Esophagus muscularis mucosa (tissue), 4 donors: Measurements from ENCODE around the gene CUX1. TPM values are rescaled to one million over a fixed set of nuclear protein-coding genes. Genes with fewer than 3 reads are reported as not detected.
A peak's percentile ranks its signal among the peaks of the same experiment; 100 is the strongest.
"Not testable (repeated sequence)": the region's sequence is repeated elsewhere in the genome, so short reads cannot be mapped to it uniquely, and the experiment has no call there.

ENCODE experiments used
- DNase-seq: peaks from one replicate; pipeline ENCODE4 v3.0.0-alpha.2; 2017; ENCODE audit errors: extremely low spot score
- H3K27ac ChIP-seq, 4 donors: fragments of 200-600 bp; sonication (generic); replicated peaks in 1 of 4; 1 replicate in 3 of 4; 2 replicates in 1 of 4; pipeline ENCODE4 v1.5.1; 2016 to 2019; ENCODE audit warnings: mild to moderate bottlenecking in 1 of 4
- H3K27me3 ChIP-seq, 4 donors: fragments of 200-600 bp; sonication (generic); one replicate each; pipeline versions ENCODE4 v1.5.1 to v1.6.0; 2016 to 2019
- H3K36me3 ChIP-seq, 4 donors: fragments of 200-600 bp; sonication (generic); one replicate each; pipeline ENCODE4 v1.5.1; 2016 to 2019
- H3K4me1 ChIP-seq, 4 donors: fragments of 200-600 bp; sonication (generic); one replicate each; pipeline ENCODE4 v1.5.1; 2016 to 2019
- H3K4me3 ChIP-seq, 4 donors: fragments of 200-600 bp; sonication (generic); 1 replicate in 2 of 4; 2 replicates in 2 of 4; pipeline ENCODE4 v1.5.1; 2016 to 2019; ENCODE audit warnings: mild to moderate bottlenecking in 4 of 4, moderate library complexity in 1 of 4
- H3K9me3 ChIP-seq, 4 donors: fragments of 200-600 bp; sonication (generic); 1 replicate in 3 of 4; 2 replicates in 1 of 4; pipeline ENCODE4 v1.5.1; 2016 to 2019
- EP300 ChIP-seq: sonication (generic); formaldehyde crosslinking; IDR thresholded peaks from one replicate; pipeline ENCODE4 v1.6.1; 2017; ENCODE audit warnings: antibody characterized with exemption
- POLR2A ChIP-seq: fragments of 450-650 bp; IDR thresholded peaks from one replicate; pipeline ENCODE4 v1.6.1; 2017; ENCODE audit warnings: antibody characterized with exemption, moderate library complexity, mild to moderate bottlenecking, low read depth
- POLR2AphosphoS5 ChIP-seq, 2 donors: sonication (generic); formaldehyde crosslinking; IDR thresholded peaks; one replicate each; pipeline ENCODE4 v1.6.1; 2017; ENCODE audit warnings: antibody characterized with exemption in 2 of 2
- WGBS: methylation state at CpG from one replicate; pipeline ENCODE4 v1.1.5; 2018; 5-methylcytosine and 5-hydroxymethylcytosine counted together
- intact Hi-C: fragments of 100-400 bp; cut with DNase I; formaldehyde crosslinking; loops from one replicate; pipeline ENCODE4 v1.15.1; 2023
- total RNA-seq, 4 donors: library from RNA; depleted of rRNA; stranded (reverse); fragments of >200 nt; gene quantifications; one replicate each; pipeline versions ENCODE4 v1.1.0 to v1.2.1, GENCODE V29; 2016
- TF ChIP-seq, protein P1 (sequence below), 3 experiments: fragments of 200-600 bp in 2 of 3; fragments of 450-650 bp in 1 of 3; sonication (generic) in 2 of 3; IDR thresholded peaks; one replicate each; pipeline ENCODE4 v1.5.1; 2017 to 2019; ENCODE audit warnings: antibody characterized with exemption in 3 of 3, mild to moderate bottlenecking in 2 of 3, moderate library complexity in 1 of 3

The CUX1 gene
- total RNA-seq, 4 donors from 2014 or later, result 61.5 to 136 (median 92.3) TPM

DNA sequence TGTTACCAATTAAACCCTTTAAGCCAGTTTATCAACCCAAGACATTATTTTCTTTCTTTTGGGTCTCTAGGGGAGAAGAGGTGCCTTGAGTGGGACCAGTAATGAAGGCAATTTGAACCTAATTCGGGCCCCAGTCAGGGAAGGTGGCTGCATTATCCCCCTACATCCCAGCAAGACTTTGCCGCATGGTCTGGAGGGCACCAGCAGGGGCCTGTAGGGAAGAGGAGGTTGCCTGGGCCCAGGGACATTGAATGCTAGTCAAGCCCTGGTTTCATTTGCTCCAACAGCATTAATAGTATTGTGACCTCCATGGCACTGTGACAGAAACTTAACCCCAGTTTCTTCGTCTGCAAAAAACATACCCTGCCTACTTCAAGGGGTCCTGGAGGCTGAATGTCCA is 108.8 kb downstream of the CUX1 start:
- 93% methylated on average over 3 of the region's 3 CpGs for WGBS
- DNase-seq, result no peak
- no peak for TF ChIP-seq POLR2A
- TF ChIP-seq EP300, result no peak
- TF ChIP-seq, protein P1, sequence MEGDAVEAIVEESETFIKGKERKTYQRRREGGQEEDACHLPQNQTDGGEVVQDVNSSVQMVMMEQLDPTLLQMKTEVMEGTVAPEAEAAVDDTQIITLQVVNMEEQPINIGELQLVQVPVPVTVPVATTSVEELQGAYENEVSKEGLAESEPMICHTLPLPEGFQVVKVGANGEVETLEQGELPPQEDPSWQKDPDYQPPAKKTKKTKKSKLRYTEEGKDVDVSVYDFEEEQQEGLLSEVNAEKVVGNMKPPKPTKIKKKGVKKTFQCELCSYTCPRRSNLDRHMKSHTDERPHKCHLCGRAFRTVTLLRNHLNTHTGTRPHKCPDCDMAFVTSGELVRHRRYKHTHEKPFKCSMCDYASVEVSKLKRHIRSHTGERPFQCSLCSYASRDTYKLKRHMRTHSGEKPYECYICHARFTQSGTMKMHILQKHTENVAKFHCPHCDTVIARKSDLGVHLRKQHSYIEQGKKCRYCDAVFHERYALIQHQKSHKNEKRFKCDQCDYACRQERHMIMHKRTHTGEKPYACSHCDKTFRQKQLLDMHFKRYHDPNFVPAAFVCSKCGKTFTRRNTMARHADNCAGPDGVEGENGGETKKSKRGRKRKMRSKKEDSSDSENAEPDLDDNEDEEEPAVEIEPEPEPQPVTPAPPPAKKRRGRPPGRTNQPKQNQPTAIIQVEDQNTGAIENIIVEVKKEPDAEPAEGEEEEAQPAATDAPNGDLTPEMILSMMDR (IDR thresholded peaks at IDR 0.05), result no peak
- TF ChIP-seq POLR2AphosphoS5 (IDR thresholded peaks at IDR 0.05), result no peak
- no peaks in the 10 kb centered on the region for H3K27me3 ChIP-seq
- H3K27ac ChIP-seq, result no peak overlapping the region
- peaks cover 18 to 29% (median 24%) of the 10 kb centered on the region in 4 donors for H3K4me1 ChIP-seq
- H3K36me3 ChIP-seq, result no peaks in the 10 kb centered on the region
- intact Hi-C loops, result no loop called here
- no peaks in the 10 kb centered on the region for H3K9me3 ChIP-seq
- no peak overlapping the region for H3K4me3 ChIP-seq

DNA sequence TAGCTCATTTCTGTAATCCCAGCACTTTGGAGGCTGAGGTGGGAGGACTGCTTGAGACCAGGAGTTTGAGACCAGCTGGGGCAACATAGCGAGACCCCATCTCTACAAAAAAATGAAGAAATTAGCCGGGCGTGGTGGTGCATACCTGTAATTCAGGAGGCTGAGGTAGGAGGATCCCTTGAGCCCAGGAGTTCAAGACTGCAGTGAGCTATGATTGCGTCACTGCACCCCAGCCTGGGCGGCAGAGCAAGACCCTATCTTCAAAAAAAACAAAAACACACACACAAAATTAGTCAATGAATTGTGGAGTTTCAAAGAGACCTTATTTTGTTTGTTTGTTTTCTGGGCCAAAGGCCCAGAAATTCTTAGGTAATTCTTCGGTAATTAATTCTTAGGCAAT is 110.0 kb downstream of the CUX1 start:
- intact Hi-C loops, result no loop called here
- DNase-seq, result no peak
- peak overlapping the region in 1 of 4 donors; percentile 1 for H3K27ac ChIP-seq
- peaks cover 18 to 30% (median 21%) of the 10 kb centered on the region in 4 donors for H3K4me1 ChIP-seq
- no peaks in the 10 kb centered on the region for H3K36me3 ChIP-seq
- H3K27me3 ChIP-seq, result no peaks in the 10 kb centered on the region
- H3K4me3 ChIP-seq, result peak overlapping the region in 1 of 4 donors; percentile 10
- no peaks in the 10 kb centered on the region for H3K9me3 ChIP-seq
- WGBS, result 93% methylated on average over 6 of the region's 6 CpGs
- TF ChIP-seq POLR2AphosphoS5 (IDR thresholded peaks at IDR 0.05) (no peak), POLR2A (no peak), EP300 (no peak)
- TF ChIP-seq, protein P1 (IDR thresholded peaks at IDR 0.05), result no peak

DNA sequence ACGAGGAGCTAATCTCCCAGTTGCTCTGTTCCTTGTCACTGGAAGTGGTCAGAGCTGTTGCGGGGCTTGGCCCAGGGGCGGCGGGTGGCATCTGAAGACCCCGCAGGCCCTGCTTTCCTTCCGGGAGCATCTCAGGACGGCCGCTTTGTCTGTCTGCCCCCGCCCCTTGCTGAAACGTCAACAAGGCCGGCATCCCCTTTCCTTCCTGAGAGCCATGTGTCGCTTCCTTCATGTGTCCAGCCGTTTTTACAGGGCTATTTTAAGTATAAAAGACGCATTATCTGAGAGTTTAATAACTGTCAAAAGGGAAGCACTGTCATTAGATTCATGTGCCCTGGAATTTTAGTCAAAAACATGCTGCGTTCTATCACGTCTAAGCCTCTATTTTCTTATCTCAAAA is 110.4 kb downstream of the CUX1 start:
- Histone ChIP-seq H3K4me1 (peaks cover 17 to 31% (median 20%) of the 10 kb centered on the region in 4 donors), H3K36me3 (no peaks in the 10 kb centered on the region), H3K27ac (peak overlapping the region in 3 of 4 donors; percentile 1 to 23 (median 2)), H3K9me3 (no peaks in the 10 kb centered on the region), H3K4me3 (peak overlapping the region in 1 of 4 donors; percentile 10), H3K27me3 (no peaks in the 10 kb centered on the region)
- no peak for DNase-seq
- WGBS, result 64% methylated on average over 16 of the region's 16 CpGs
- intact Hi-C loops, result no loop called here
- TF ChIP-seq EP300, result no peak
- TF ChIP-seq POLR2AphosphoS5 (IDR thresholded peaks at IDR 0.05), result no peak
- no peak for TF ChIP-seq POLR2A
- TF ChIP-seq, protein P1 (IDR thresholded peaks at IDR 0.05), result no peak

DNA sequence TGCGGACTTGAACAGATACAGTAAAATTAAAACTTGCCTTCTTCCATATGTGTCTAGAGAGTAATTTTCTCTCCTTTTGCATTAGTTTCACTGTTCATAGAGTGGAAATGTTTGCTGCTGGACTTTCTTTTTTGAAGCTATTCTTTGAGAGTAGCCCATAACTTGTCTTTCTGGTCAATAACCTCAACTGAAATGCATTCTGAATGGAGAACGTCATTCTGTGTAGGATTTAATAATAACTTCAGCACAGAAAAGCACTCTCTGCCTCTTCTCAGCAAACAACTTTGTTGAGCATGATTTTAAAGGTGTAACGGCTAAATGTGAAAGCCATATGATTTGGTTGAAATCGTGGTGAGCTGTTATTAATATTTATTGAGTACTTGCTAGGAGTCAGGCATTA is 111.8 kb downstream of the CUX1 start:
- Histone ChIP-seq H3K36me3 (no peaks in the 10 kb centered on the region), H3K4me3 (no peak overlapping the region), H3K4me1 (peaks cover 10 to 31% (median 15%) of the 10 kb centered on the region in 4 donors), H3K27ac (no peak overlapping the region), H3K9me3 (no peaks in the 10 kb centered on the region), H3K27me3 (no peaks in the 10 kb centered on the region)
- intact Hi-C loops, result no loop called here
- DNase-seq, result no peak
- TF ChIP-seq POLR2A (no peak), EP300 (no peak), POLR2AphosphoS5 (IDR thresholded peaks at IDR 0.05) (no peak)
- TF ChIP-seq, protein P1 (IDR thresholded peaks at IDR 0.05), result no peak
- 84% methylated on average over 4 of the region's 4 CpGs for whole genome bisulfite sequencing

DNA sequence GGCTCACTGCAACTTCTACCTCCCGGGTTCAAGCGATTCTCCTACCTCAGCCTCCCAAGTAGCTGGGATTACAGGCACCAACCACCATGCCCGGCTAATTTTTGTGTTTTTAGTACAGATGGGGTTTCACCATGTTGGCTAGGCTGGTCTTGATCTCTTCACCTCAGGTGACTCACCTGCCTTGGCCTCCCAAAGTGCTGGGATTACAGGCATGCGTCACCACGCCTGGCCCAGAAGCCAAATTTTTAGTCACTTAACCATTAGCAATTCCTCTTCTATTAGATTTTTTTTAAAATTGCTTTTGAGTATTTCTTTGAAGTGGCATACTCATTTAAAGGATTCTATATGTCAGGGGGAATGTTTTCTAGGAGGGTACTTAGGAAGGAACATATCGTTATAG is 112.5 kb downstream of the CUX1 start:
- intact Hi-C loops, H3K36me3 ChIP-seq, H3K9me3 ChIP-seq, DNase-seq, H3K27me3 ChIP-seq, H3K4me3 ChIP-seq: not testable (repeated sequence)
- H3K4me1 ChIP-seq, result peaks cover 12 to 35% (median 19%) of the 10 kb centered on the region in 4 donors
- WGBS, result 92% methylated on average over 6 of the region's 6 CpGs
- H3K27ac ChIP-seq, result peak overlapping the region in 1 of 4 donors; percentile 30
